ENCODE measurements around the gene KLHL35.

KLHL35 gene

GRCh38 chr11:75426720-75427086 is 6.3 kb downstream of the KLHL35 start:
- no peak overlapping the region for H3K27ac ChIP-seq

GRCh38 chr11:75425422-75425821 is 7.6 kb downstream of the KLHL35 start:
- no peak for TF ChIP-seq ZFX (IDR thresholded peaks at IDR 0.05; ENCODE audit: borderline replicate concordance)
- peak; percentile 47 for TF ChIP-seq CTCF (IDR thresholded peaks at IDR 0.05)
- no peak overlapping the region for H3K27ac ChIP-seq

More at GRCh38 chr11:75426720-75427086, 6.3 kb downstream of the KLHL35 start:
- TF ChIP-seq CTCF (IDR thresholded peaks at IDR 0.05) (no peak), ZFX (IDR thresholded peaks at IDR 0.05; ENCODE audit: borderline replicate concordance) (no peak)

- TF ChIP-seq CTCF (IDR thresholded peaks at IDR 0.05) (no peak), ZFX (IDR thresholded peaks at IDR 0.05; ENCODE audit: borderline replicate concordance) (no peak)
- no peak overlapping the region for H3K27ac ChIP-seq
Observed at GRCh38 chr11:75424396-75424795, 8.6 kb downstream of the KLHL35 start.

- no peak overlapping the region for H3K27ac ChIP-seq
- no peak for TF ChIP-seq CTCF (IDR thresholded peaks at IDR 0.05)
- TF ChIP-seq ZFX (IDR thresholded peaks at IDR 0.05; ENCODE audit: borderline replicate concordance) = no peak
Observed at GRCh38 chr11:75423721-75424120, 9.3 kb downstream of the KLHL35 start.

- peak overlapping the region; percentile 57 for H3K27ac ChIP-seq
- TF ChIP-seq CTCF (IDR thresholded peaks at IDR 0.05) (no peak), ZFX (IDR thresholded peaks at IDR 0.05; ENCODE audit: borderline replicate concordance) (no peak)
Observed at GRCh38 chr11:75422248-75423231, 10.5 kb downstream of the KLHL35 start.

- no peak for TF ChIP-seq ZFX (IDR thresholded peaks at IDR 0.05; ENCODE audit: borderline replicate concordance)
- TF ChIP-seq CTCF (IDR thresholded peaks at IDR 0.05) = no peak
- H3K27ac ChIP-seq = peak overlapping the region; percentile 57
Observed at GRCh38 chr11:75421902-75422247, 11.1 kb downstream of the KLHL35 start.

GRCh38 chr11:75421035-75421602 is 11.9 kb downstream of the KLHL35 start:
- H3K27ac ChIP-seq = peak overlapping the region; percentile 57
- no peak for TF ChIP-seq ZFX (IDR thresholded peaks at IDR 0.05; ENCODE audit: borderline replicate concordance)
